Measurements from ENCODE around the gene DMP1.

The DMP1 gene

DNA sequence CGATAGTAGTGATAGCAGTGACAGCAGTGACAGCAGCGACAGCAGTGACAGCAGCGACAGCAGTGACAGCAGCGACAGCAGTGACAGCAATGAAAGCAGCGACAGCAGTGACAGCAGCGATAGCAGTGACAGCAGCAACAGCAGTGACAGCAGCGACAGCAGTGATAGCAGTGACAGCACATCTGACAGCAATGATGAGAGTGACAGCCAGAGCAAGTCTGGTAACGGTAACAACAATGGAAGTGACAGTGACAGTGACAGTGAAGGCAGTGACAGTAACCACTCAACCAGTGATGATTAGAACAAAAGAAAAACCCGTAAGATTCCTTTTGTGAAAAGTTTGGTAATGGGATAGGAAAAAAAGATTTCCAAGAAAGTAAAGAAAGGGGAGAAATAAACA, 33.8 kb upstream of the DMP1 start:
- Histone ChIP-seq H4K8ac (ENCODE audit: low read depth, low read length) (no peak overlapping the region), H3K18ac (ENCODE audit: low read length) (no peak overlapping the region), H4K91ac (ENCODE audit: low read depth, low read length, poor library complexity) (no peak overlapping the region), H3K27ac (replicated peaks; ENCODE audit: low read length) (no peak overlapping the region), H2AK5ac (ENCODE audit: low read depth, low read length) (no peak overlapping the region), H3K4ac (ENCODE audit: low read length) (no peak overlapping the region), H2AFZ (ENCODE audit: low read length) (no peak overlapping the region), H3K9me3 (replicated peaks in 1 of 2; ENCODE audit: control insufficient read depth in 2 of 2, insufficient read depth in 1 of 2, low read depth in 1 of 2, low read length in 2 of 2) (no peaks in the 10 kb centered on the region), H3K4me1 (ENCODE audit: control insufficient read depth in 2 of 2, insufficient read depth in 1 of 2, low read depth in 1 of 2, low read length in 2 of 2) (no peaks in the 10 kb centered on the region), H3K27me3 (ENCODE audit: control insufficient read depth in 3 of 3, insufficient read depth in 3 of 3, low read depth in 1 of 3, low read length in 3 of 3) (peaks cover 0 to 3% (median 0%) of the 10 kb centered on the region in 3 experiments), H3K23ac (ENCODE audit: low read depth, low read length, poor library complexity) (peak overlapping the region; percentile 77), H3K36me3 (replicated peaks in 1 of 2; ENCODE audit: control insufficient read depth in 2 of 2, insufficient read depth in 2 of 2, low read length in 2 of 2) (no peaks in the 10 kb centered on the region), H2BK120ac (ENCODE audit: low read depth, low read length) (no peak overlapping the region), H3K9ac (ENCODE audit: low read depth, low read length, poor library complexity) (peak overlapping the region; percentile 30), H2BK5ac (ENCODE audit: low read length) (no peak overlapping the region), H3K14ac (ENCODE audit: low read length) (no peak overlapping the region), H3K79me1 (ENCODE audit: low read depth, low read length) (peaks cover 2% of the 10 kb centered on the region), H3K4me3 (ENCODE audit: low read length in 2 of 2) (no peak overlapping the region), H2BK12ac (ENCODE audit: low read length) (no peak overlapping the region), H3K4me2 (ENCODE audit: insufficient read depth, low read length, poor library complexity, severe bottlenecking) (no peak overlapping the region), H2BK15ac (ENCODE audit: low read length) (no peak overlapping the region)
- DNase-seq (ENCODE audit: low spot score) = no peak
- WGBS, 2 donors (ENCODE audit: extremely low coverage in 2 of 2, insufficient read length in 2 of 2, insufficient replicate concordance in 1 of 2) = no CpG with 5 or more reads among the region's 9 CpGs

DNA sequence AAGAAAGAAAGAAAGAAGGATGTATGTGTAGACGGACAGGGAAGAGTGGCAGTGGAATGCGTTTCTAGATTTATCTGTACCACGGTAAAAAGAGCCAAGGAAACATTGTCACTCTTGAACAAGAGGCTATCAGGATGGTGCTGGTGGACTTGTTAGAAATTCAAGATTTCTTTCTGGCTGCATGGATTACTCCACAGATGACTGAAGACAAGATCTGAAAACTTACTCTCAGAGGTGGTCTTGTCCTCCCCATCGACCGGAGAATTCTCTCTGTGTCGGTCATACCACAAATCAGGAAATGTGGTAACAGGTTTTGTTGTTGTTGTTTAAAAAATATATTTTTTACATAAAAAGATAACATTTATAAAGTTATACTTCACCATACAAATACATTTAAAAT, 30.0 kb upstream of the DMP1 start:
- WGBS, 2 donors (ENCODE audit: extremely low coverage in 2 of 2, insufficient read length in 2 of 2, insufficient replicate concordance in 1 of 2) = no CpG with 5 or more reads among the region's 6 CpGs
- Histone ChIP-seq H3K4ac (ENCODE audit: low read length) (no peak overlapping the region), H3K23ac (ENCODE audit: low read depth, low read length, poor library complexity) (no peak overlapping the region), H3K9ac (ENCODE audit: low read depth, low read length, poor library complexity) (no peak overlapping the region), H2BK12ac (ENCODE audit: low read length) (no peak overlapping the region), H2AK5ac (ENCODE audit: low read depth, low read length) (no peak overlapping the region), H2AFZ (ENCODE audit: low read length) (no peak overlapping the region), H3K4me2 (ENCODE audit: insufficient read depth, low read length, poor library complexity, severe bottlenecking) (no peak overlapping the region), H3K27me3 (ENCODE audit: control insufficient read depth in 3 of 3, insufficient read depth in 3 of 3, low read depth in 1 of 3, low read length in 3 of 3) (peaks cover 0 to 5% (median 0%) of the 10 kb centered on the region in 3 experiments), H2BK15ac (ENCODE audit: low read length) (no peak overlapping the region), H2BK120ac (ENCODE audit: low read depth, low read length) (no peak overlapping the region), H3K18ac (ENCODE audit: low read length) (no peak overlapping the region), H3K27ac (replicated peaks; ENCODE audit: low read length) (no peak overlapping the region), H3K4me1 (ENCODE audit: control insufficient read depth in 2 of 2, insufficient read depth in 1 of 2, low read depth in 1 of 2, low read length in 2 of 2) (no peaks in the 10 kb centered on the region), H3K4me3 (ENCODE audit: low read length in 2 of 2) (no peak overlapping the region), H4K91ac (ENCODE audit: low read depth, low read length, poor library complexity) (no peak overlapping the region), H2BK5ac (ENCODE audit: low read length) (no peak overlapping the region), H3K9me3 (replicated peaks in 1 of 2; ENCODE audit: control insufficient read depth in 2 of 2, insufficient read depth in 1 of 2, low read depth in 1 of 2, low read length in 2 of 2) (no peaks in the 10 kb centered on the region), H3K14ac (ENCODE audit: low read length) (no peak overlapping the region), H3K36me3 (replicated peaks in 1 of 2; ENCODE audit: control insufficient read depth in 2 of 2, insufficient read depth in 2 of 2, low read length in 2 of 2) (no peaks in the 10 kb centered on the region), H3K79me1 (ENCODE audit: low read depth, low read length) (peaks cover 2% of the 10 kb centered on the region), H4K8ac (ENCODE audit: low read depth, low read length) (no peak overlapping the region)
- DNase-seq (ENCODE audit: low spot score) = no peak

DNA sequence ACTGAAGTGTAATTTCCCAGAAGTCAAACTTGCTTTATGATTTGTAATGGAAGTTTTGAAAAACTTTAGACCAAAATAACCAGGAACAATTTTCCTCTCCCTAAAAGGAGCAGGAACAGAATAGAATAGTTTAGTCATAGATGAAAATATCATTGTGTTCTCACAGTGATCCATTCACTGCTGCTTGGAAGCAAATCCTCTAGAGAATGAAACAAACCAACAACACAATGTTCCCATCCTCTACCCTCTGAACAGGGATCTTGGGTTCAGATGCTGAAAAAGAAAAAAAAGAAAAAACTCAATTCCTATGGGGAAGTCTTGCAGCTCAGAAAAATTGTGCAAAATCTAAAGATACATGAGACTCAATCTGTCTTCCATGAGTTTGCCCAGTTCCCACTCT, 29.6 kb upstream of the DMP1 start:
- Histone ChIP-seq H2BK5ac (ENCODE audit: low read length) (no peak overlapping the region), H3K4me1 (ENCODE audit: control insufficient read depth in 2 of 2, insufficient read depth in 1 of 2, low read depth in 1 of 2, low read length in 2 of 2) (no peaks in the 10 kb centered on the region), H3K14ac (ENCODE audit: low read length) (no peak overlapping the region), H3K23ac (ENCODE audit: low read depth, low read length, poor library complexity) (no peak overlapping the region), H3K36me3 (replicated peaks in 1 of 2; ENCODE audit: control insufficient read depth in 2 of 2, insufficient read depth in 2 of 2, low read length in 2 of 2) (no peaks in the 10 kb centered on the region), H3K4me3 (ENCODE audit: low read length in 2 of 2) (no peak overlapping the region), H3K27ac (replicated peaks; ENCODE audit: low read length) (no peak overlapping the region), H3K79me1 (ENCODE audit: low read depth, low read length) (peaks cover under 1% of the 10 kb centered on the region), H3K4me2 (ENCODE audit: insufficient read depth, low read length, poor library complexity, severe bottlenecking) (no peak overlapping the region), H3K18ac (ENCODE audit: low read length) (no peak overlapping the region), H2BK15ac (ENCODE audit: low read length) (no peak overlapping the region), H3K9me3 (replicated peaks in 1 of 2; ENCODE audit: control insufficient read depth in 2 of 2, insufficient read depth in 1 of 2, low read depth in 1 of 2, low read length in 2 of 2) (no peaks in the 10 kb centered on the region), H2BK120ac (ENCODE audit: low read depth, low read length) (no peak overlapping the region), H2AFZ (ENCODE audit: low read length) (no peak overlapping the region), H4K91ac (ENCODE audit: low read depth, low read length, poor library complexity) (no peak overlapping the region), H2AK5ac (ENCODE audit: low read depth, low read length) (no peak overlapping the region), H3K9ac (ENCODE audit: low read depth, low read length, poor library complexity) (no peak overlapping the region), H3K27me3 (ENCODE audit: control insufficient read depth in 3 of 3, insufficient read depth in 3 of 3, low read depth in 1 of 3, low read length in 3 of 3) (peaks cover 0 to 5% (median 0%) of the 10 kb centered on the region in 3 experiments), H3K4ac (ENCODE audit: low read length) (no peak overlapping the region), H2BK12ac (ENCODE audit: low read length) (no peak overlapping the region), H4K8ac (ENCODE audit: low read depth, low read length) (no peak overlapping the region)
- DNase-seq (ENCODE audit: low spot score) = no peak

DNA sequence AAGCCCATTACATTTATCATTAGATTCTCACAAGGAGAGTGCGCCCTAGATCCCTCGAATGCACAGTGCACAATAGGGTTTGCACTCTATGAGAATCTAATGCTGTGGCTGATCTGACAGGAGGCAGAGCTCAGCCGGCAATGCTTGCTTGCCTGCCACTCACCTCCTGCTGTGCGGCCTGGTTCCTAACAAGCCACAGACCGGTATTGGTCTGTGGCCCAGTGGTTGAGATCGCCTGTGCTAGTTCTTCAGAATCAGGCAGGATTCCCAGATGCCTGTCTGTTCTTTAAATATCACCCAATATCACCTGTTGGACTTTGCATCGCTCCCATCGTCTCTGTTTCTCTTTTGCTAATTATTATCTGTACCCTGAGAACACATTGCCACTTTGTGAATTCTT, 27.8 kb upstream of the DMP1 start:
- H3K4me2 ChIP-seq (ENCODE audit: insufficient read depth, low read length, poor library complexity, severe bottlenecking) = no peak overlapping the region

More for the DNA sequence above, 27.8 kb upstream of the DMP1 start:
- Histone ChIP-seq H3K9me3 (replicated peaks in 1 of 2; ENCODE audit: control insufficient read depth in 2 of 2, insufficient read depth in 1 of 2, low read depth in 1 of 2, low read length in 2 of 2) (no peaks in the 10 kb centered on the region), H3K23ac (ENCODE audit: low read depth, low read length, poor library complexity) (no peak overlapping the region), H4K91ac (ENCODE audit: low read depth, low read length, poor library complexity) (no peak overlapping the region), H2AFZ (ENCODE audit: low read length) (no peak overlapping the region), H3K27ac (replicated peaks; ENCODE audit: low read length) (no peak overlapping the region), H2AK5ac (ENCODE audit: low read depth, low read length) (no peak overlapping the region), H3K36me3 (replicated peaks in 1 of 2; ENCODE audit: control insufficient read depth in 2 of 2, insufficient read depth in 2 of 2, low read length in 2 of 2) (no peaks in the 10 kb centered on the region), H3K14ac (ENCODE audit: low read length) (no peak overlapping the region), H3K27me3 (ENCODE audit: control insufficient read depth in 3 of 3, insufficient read depth in 3 of 3, low read depth in 1 of 3, low read length in 3 of 3) (peaks cover 0 to 5% (median 0%) of the 10 kb centered on the region in 3 experiments), H3K4ac (ENCODE audit: low read length) (no peak overlapping the region), H3K9ac (ENCODE audit: low read depth, low read length, poor library complexity) (no peak overlapping the region), H2BK5ac (ENCODE audit: low read length) (no peak overlapping the region), H3K79me1 (ENCODE audit: low read depth, low read length) (no peaks in the 10 kb centered on the region), H3K18ac (ENCODE audit: low read length) (no peak overlapping the region), H3K4me3 (ENCODE audit: low read length in 2 of 2) (no peak overlapping the region), H2BK120ac (ENCODE audit: low read depth, low read length) (no peak overlapping the region), H4K8ac (ENCODE audit: low read depth, low read length) (no peak overlapping the region), H3K4me1 (ENCODE audit: control insufficient read depth in 2 of 2, insufficient read depth in 1 of 2, low read depth in 1 of 2, low read length in 2 of 2) (no peaks in the 10 kb centered on the region), H2BK12ac (ENCODE audit: low read length) (no peak overlapping the region), H2BK15ac (ENCODE audit: low read length) (no peak overlapping the region)
- no CpG with 5 or more reads among the region's 8 CpGs for WGBS, 2 donors (ENCODE audit: extremely low coverage in 2 of 2, insufficient read length in 2 of 2, insufficient replicate concordance in 1 of 2)
- no peak for DNase-seq (ENCODE audit: low spot score)
